ENCODE measurements around the gene CST9.

- no peak for TF ChIP-seq RCOR1 (IDR thresholded peaks at IDR 0.05; ENCODE audit: low read depth, low read length)
- TF ChIP-seq HDAC2 (IDR thresholded peaks at IDR 0.05) = no peak
- no peak for TF ChIP-seq CTCF (IDR thresholded peaks at IDR 0.05)
These were observed 31.2 kb upstream of the CST9 start for GRCh38 chr20:23636908-23637281.

Measured in A549 (cell line).